ENCODE results near the gene KRT8. TPM values are rescaled to one million over a fixed set of nuclear protein-coding genes. Genes with fewer than 3 reads are reported as not detected.

The KRT8 gene
- total RNA-seq, 1 donor, result 5.4 TPM

DNA sequence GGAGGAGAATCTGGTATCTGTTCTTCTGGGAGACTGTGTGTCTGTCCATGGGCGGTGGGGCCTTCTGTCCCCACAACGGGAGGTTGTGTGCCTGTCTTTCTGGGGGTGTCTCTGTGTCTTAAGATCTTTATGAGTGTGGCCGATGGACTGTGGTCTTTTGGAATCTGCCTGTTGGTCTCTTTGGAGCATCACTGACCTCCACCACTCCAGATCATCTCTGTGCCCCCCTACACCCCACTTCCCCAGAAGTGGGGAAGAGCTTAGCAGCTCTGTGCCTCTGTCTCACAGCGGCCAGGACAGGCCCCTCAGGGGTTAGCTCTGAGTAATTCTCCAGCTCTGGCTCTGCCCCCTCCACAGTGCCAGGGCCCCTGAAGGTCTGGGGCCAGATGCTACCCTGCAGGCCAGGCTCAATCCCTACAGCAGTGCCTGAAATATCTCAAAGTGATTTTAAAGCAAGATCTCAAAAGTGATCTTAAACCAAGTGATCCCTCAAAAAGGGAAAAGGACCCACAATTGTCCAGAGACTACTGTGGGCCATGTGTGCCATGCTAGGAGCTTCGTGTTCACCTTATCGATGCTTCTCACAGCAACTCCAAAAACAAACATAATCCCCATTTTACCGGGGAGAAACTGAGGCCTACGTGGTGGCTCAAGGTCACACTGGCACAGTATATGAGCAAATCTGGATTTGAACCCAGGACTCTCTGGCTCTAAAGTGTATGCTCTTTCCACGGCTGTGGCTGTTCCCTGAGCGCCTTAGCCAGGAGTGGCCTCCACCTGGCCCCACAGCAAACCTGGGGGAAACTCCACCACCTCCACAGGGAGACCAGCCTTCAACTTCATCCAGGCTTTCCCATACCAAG lies 30.1 kb downstream of the KRT8 start:
- DNase-seq (ENCODE audit: low read depth), result no peak
- TF ChIP-seq, protein P1, sequence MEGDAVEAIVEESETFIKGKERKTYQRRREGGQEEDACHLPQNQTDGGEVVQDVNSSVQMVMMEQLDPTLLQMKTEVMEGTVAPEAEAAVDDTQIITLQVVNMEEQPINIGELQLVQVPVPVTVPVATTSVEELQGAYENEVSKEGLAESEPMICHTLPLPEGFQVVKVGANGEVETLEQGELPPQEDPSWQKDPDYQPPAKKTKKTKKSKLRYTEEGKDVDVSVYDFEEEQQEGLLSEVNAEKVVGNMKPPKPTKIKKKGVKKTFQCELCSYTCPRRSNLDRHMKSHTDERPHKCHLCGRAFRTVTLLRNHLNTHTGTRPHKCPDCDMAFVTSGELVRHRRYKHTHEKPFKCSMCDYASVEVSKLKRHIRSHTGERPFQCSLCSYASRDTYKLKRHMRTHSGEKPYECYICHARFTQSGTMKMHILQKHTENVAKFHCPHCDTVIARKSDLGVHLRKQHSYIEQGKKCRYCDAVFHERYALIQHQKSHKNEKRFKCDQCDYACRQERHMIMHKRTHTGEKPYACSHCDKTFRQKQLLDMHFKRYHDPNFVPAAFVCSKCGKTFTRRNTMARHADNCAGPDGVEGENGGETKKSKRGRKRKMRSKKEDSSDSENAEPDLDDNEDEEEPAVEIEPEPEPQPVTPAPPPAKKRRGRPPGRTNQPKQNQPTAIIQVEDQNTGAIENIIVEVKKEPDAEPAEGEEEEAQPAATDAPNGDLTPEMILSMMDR (IDR thresholded peaks at IDR 0.05; ENCODE audit: insufficient read depth, low read length), result no peak
- peak overlapping the region; percentile 37 for H3K4me3 ChIP-seq (ENCODE audit: low read depth, low read length)

DNA sequence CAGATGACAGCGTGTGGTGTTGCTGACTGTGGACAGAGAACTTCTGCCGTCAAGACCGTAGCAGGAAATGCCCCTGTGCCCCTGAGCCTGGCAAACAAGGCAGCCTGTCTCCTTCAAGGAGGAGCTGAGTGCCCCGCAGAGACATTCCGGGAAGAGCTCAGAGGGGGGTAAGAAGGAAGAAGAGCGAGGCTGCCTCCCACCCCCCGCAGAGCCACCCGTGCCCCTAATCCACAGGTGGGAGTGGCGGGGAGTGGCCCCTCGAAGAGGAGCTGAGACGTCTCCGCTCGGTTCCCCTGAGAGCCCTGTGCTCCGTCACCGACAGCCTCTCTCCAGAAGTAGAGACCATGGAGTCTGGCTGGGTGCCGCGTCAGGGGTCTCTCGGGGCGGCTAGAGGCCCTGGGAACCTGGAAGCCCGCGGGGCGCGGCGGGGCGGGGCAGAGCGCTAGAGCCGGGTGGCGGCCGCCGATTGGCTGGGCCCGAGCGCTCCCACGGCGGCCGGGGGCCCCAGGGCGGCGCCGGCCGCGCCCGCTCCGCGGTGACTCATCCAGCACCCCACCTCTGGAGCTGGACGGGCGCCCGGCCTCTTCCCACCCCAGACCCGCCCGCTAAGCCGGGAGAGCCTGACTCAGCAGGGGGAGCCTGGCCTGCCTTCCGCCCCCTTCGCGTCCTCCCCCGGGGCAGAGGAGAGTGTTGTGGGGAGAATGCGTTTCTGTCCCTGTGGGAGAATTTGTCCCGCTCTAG lies 30.9 kb downstream of the KRT8 start:
- TF ChIP-seq, protein P1 (IDR thresholded peaks at IDR 0.05; ENCODE audit: insufficient read depth, low read length), result no peak
- DNase-seq (ENCODE audit: low read depth), result peak; percentile 91
- peak overlapping the region; percentile 37 for H3K4me3 ChIP-seq (ENCODE audit: low read depth, low read length)

DNA sequence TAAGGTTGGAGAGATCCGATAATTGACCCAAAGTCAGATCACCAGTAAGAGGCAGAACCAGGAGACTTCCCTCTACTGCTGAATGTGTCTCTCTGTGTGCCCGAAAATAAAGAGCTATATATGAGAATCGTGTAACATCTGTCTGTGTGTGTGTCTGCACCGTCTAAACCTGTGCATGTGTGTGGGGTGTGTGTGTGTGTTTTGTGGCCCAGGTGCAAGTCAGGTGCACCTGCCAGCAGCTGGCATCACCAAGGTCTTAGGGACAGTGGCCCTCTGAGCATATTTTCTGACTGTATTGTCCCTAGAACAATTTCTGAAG lies 31.4 kb downstream of the KRT8 start:
- TF ChIP-seq, protein P1 (IDR thresholded peaks at IDR 0.05; ENCODE audit: insufficient read depth, low read length), result no peak
- H3K4me3 ChIP-seq (ENCODE audit: low read depth, low read length), result no peak overlapping the region
- DNase-seq (ENCODE audit: low read depth), result no peak

DNA sequence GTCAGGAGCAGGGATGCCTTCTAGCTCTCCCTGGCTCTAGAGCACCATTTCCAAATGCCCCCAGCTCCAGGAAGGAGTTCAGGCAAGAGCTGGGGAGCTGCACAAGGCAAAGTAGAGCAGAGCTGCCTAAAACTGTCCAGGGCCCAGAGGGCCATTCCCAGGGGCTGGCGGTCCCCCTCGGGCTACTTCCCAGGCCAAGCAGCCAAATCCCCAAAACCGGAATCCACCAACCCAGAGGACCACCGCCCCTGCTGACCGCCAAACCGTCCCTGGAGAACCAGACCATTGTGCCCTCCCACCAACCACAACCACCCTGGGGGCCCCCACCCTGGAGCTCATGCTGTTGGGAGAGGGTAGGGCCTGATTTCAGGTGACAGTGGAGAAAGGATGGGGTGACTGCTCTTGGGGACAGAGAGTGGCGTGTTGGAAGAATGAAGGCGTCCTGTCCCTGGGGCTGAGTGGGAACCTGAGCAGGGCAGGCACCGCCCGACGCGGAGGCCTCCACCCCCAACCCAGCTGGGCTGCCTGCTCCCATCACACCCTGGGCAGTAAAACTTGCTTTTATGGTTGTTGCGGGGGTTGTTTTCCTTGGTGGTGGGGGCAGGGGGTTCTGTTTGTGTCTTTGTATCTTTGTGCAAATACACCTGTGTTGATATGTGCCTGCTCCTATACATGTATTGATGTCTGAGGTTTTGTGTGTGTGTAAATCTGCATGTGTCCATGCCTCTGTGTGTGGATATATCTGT lies 32.1 kb downstream of the KRT8 start:
- no peak overlapping the region for H3K4me3 ChIP-seq (ENCODE audit: low read depth, low read length)
- no peak for DNase-seq (ENCODE audit: low read depth)
- TF ChIP-seq, protein P1 (IDR thresholded peaks at IDR 0.05; ENCODE audit: insufficient read depth, low read length), result no peak

DNA sequence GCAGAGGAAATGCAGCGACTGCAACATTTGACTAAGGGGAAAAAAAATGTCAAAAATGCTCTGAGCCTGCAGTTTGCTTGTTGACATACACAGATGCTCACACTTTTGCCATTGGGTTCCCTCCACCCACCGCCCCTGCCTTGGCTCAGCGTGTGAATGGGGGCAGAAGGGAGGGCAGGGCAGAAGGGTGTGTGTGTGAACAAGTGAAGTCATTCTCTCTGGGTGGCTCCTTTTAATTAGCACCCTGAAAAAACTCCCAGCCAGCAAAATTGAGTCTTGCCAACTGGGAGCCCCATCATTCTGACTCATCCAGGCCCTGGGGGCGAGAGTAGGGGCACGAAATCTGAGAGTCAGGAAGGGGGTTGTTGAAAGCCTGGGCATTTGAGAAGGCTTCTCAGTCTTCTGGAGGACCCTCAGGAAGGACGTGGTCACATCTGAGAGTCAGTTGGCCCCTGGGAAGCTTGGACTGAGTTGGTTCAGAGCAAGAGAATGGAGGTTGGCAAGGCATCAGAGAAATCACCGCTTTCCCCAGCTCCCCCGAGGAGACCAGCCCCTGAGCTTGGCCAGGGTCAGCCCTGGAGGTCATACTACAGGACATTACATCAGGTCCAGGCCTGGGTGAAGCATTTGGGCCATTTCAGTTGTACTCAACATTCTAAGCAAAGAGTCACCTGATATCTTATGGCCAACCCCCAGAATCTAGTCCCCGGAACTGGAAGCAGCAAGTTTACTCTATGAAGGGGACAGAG lies 33.4 kb downstream of the KRT8 start:
- no peak overlapping the region for H3K4me3 ChIP-seq (ENCODE audit: low read depth, low read length)
- TF ChIP-seq, protein P1 (IDR thresholded peaks at IDR 0.05; ENCODE audit: insufficient read depth, low read length), result no peak
- peak; percentile 81 for DNase-seq (ENCODE audit: low read depth)
